Omental fat pad (tissue), 4 donors: ENCODE data around the gene PATJ. TPM values are rescaled to one million over a fixed set of nuclear protein-coding genes. Genes with fewer than 3 reads are reported as not detected.

Experiments
- ATAC-seq: fragments of 150-250 bp; one replicate; pipeline ENCODE4 v1.9.1; 2016; ENCODE audit warnings: mild to moderate bottlenecking, moderate library complexity; ENCODE audit not compliant: low FRiP score
- DNase-seq: peaks from one replicate; pipeline ENCODE4 v3.0.0-alpha.2; 2019; ENCODE audit warnings: low spot score
- total RNA-seq, 4 donors: library from RNA; depleted of rRNA; stranded (reverse); fragments of >200 nt; gene quantifications; one replicate each; pipeline ENCODE4 v1.1.0, GENCODE V29; 2016
- TF ChIP-seq, protein P1 (sequence below), 3 donors: fragments of 450-650 bp; IDR thresholded peaks; one replicate each; pipeline ENCODE4 v1.5.1; 2016 to 2017; ENCODE audit warnings: antibody characterized with exemption in 3 of 3, mild to moderate bottlenecking in 3 of 3, moderate library complexity in 2 of 3

PATJ gene
- total RNA-seq, 4 donors from 2014 or later = 12.1 to 31.4 (median 20.0) TPM

DNA sequence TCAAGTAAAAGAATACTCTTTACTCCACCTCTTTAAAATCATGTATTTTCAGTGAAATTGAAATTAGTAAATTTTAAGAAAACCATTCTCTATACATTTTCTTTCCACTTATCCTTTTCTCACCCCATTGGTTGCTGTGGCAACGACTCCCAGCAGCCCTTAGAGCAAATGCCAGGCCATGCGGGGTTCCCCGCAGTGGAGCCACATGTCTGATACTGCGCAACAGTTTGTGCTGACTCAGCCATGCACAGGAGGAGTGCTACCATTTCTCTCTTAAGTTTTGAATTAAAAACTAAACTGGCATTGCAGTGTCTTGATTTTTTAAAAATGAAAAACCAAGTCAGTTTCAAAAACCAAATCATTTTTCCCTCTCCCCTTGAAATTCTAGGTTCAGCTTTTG, 238.3 kb downstream of the PATJ start:
- ATAC-seq = peak; percentile 62
- TF ChIP-seq, protein P1, sequence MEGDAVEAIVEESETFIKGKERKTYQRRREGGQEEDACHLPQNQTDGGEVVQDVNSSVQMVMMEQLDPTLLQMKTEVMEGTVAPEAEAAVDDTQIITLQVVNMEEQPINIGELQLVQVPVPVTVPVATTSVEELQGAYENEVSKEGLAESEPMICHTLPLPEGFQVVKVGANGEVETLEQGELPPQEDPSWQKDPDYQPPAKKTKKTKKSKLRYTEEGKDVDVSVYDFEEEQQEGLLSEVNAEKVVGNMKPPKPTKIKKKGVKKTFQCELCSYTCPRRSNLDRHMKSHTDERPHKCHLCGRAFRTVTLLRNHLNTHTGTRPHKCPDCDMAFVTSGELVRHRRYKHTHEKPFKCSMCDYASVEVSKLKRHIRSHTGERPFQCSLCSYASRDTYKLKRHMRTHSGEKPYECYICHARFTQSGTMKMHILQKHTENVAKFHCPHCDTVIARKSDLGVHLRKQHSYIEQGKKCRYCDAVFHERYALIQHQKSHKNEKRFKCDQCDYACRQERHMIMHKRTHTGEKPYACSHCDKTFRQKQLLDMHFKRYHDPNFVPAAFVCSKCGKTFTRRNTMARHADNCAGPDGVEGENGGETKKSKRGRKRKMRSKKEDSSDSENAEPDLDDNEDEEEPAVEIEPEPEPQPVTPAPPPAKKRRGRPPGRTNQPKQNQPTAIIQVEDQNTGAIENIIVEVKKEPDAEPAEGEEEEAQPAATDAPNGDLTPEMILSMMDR (IDR thresholded peaks at IDR 0.05) = no peak
- no peak for DNase-seq

DNA sequence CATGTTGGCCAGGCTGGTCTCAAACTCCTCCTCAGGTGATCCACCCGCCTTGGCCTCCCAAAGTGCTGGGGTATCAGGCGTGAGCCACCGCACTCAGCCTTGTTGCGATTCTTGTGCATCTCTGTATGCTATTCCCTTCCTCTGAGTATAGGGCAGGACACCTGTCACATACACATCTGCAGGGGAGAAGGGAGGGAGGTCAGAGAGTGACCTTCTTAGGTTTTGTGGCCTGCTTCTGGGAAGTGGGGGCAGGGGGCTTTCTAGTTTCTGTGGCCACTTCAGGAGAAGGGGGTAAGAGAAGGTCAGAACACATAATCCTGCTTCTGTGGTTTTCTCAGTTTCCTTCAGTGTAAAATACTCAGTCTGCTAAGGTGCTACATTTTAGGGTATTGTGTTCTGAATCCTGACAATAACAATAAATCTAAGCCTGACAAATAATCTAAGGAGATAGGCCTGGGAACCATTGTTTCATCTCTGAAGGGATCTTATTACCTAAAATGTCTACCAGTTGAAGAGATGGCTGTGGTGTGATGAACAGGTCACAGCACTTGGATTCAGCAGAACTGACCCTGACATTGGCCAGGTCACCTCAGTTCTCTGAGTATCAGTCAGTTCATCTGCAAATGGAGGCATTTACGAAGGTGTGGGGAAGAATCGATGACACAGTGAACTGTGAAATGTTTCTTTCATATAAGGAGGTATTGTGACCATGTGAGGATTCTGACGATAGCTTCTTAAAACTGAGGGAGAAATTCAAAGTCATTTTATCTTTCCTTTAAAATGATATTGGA, 239.8 kb downstream of the PATJ start:
- TF ChIP-seq, protein P1 (IDR thresholded peaks at IDR 0.05) = no peak
- ATAC-seq (no peak), DNase-seq (no peak)

DNA sequence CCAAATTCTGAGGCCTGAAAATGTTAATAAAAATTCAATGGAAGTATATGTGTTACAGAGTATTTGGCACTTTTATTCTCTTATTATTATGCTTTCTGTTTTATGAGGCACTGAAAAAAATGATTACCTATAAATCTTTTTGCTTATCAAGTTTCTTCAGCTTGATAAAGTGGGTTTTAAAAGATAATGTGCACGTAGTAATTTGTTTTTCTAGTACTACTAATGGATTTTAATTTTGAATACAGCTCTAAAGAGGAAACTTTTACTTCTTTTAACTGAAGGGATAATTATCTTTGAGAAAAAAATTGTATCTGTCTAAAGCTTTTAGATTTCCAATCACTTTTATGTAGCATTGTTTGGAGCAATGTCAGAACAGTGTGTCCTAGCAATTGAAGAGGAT, 241.0 kb downstream of the PATJ start:
- no peak for ATAC-seq
- DNase-seq = no peak
- TF ChIP-seq, protein P1 (IDR thresholded peaks at IDR 0.05) = no peak

DNA sequence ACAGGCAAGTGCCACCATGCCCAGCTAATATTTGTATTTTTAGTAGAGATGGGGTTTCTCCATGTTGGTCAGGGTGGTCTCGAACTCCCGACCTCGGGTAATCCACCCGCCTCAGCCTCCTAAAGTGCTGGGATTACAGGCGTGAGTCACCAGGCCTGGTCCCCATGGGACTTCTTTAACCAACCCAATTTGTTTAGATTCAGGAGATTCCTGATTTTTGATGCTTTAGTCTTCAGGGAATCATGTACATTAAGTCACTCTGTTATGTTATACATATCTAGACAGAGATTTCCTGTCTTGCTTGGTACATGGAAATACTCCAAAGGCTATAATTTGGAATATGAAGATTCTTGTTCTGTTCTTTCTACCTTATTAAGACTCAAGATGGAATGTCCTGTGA, 250.0 kb downstream of the PATJ start:
- ATAC-seq = no peak
- TF ChIP-seq, protein P1 (IDR thresholded peaks at IDR 0.05) = no peak
- no peak for DNase-seq

DNA sequence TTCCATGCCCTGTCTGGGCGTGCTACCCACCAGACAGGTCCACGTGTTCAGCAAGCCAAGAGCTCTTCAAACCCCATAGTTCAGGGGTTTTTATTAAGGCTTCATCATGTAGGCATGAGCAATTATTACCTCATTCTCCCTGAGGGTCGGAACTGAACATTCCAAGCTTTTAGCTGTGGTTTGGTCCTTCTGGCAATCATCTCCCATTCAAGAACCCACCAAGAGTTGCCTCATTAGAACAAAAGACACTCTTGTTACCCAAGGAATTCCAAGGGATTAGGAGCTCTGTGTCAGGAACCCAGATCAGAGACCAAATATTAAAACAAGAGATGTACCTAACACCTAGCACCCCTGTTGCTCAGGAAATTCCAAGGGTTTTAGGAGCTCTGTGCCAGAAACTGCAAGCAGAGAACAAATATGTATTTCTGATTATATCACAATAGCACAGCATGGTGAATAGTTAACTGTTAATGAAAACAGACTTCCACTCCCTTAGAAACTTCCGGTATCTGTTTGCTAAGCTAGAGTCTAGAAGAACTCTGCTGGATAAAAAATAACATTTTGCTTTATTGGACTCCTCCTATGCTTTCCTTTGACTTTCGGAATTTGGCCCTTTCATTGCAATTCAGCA, 251.2 kb downstream of the PATJ start:
- TF ChIP-seq, protein P1 (IDR thresholded peaks at IDR 0.05) = no peak
- ATAC-seq = no peak
- DNase-seq = no peak

DNA sequence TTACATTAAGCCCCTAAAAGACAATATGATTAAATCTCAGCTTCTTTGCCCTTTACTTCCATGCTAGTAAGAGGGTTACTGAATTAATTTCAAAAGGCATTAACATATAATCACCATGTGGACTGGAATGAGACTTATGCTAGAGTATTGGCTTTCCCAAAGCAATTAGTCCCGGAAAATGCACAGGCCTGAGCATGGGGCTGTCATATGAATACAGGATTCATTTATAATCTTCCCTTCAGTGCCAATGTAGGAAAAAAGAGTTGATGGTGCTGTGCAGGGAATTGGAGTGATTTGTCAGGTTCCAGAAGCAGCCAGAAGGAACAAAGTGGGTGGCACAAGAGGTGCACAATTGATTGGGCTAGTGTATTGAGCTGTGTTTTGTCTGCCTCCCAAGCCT, 253.4 kb downstream of the PATJ start:
- no peak for DNase-seq
- ATAC-seq = no peak
- TF ChIP-seq, protein P1 (IDR thresholded peaks at IDR 0.05) = no peak

DNA sequence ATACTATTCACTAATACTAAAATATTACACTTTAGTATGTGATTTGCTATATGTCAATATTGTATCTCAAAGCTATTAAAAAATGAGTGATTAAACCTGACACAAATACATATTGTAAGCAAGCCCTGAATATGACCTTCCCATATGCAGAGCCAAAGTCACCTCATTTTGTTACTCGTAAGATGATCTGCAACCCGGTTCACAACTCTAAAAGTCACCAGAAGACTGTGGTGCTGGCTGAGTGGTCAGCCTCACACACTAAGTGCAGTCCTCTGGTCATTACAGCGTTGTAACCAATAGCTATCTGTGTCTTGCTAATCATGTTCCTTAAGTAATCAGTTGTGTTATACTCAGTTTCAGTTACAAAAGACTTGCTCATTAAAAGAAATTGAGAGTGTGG, 254.8 kb downstream of the PATJ start:
- TF ChIP-seq, protein P1 (IDR thresholded peaks at IDR 0.05) = no peak
- ATAC-seq = no peak

More for the DNA sequence above, 254.8 kb downstream of the PATJ start:
- DNase-seq = no peak
